HEK293 (cell line): Measurements from ENCODE around the gene LDB1.

ENCODE experiments used
- CTCF ChIA-PET: fragments of 350-600 bp; formaldehyde crosslinking; extraction: SDS; loops from one replicate; lab custom pipeline; 2021; ENCODE audit warnings: antibody characterized with exemption; lab: Yijun Ruan, JAX
- POLR2A ChIA-PET: fragments of 300-600 bp; formaldehyde crosslinking; extraction: SDS; loops from one replicate; lab custom pipeline; 2020; ENCODE audit warnings: antibody characterized with exemption, inconsistent platforms; lab: Yijun Ruan, JAX
- H3K27ac ChIP-seq: fragments of 200-500 bp; sonication (Bioruptor generic); 2 replicates; pipeline ENCODE4 v1.5.1; 2014; ENCODE audit warnings: low read depth, low read length, control low read depth, inconsistent platforms; ENCODE audit errors: extremely low read depth
- H3K36me3 ChIP-seq, 2 experiments: fragments of 200-500 bp in 1 of 2; sonication (Bioruptor generic) in 1 of 2; 1 replicate in 1 of 2; 2 replicates in 1 of 2; pipeline ENCODE4 v1.5.1; 2014 to 2017; ENCODE audit warnings: inconsistent platforms in 2 of 2, low read length in 2 of 2; ENCODE audit not compliant: control insufficient read depth in 2 of 2, insufficient read depth in 1 of 2
- H3K4me1 ChIP-seq: fragments of 200-500 bp; sonication (Bioruptor generic); 2 replicates; pipeline ENCODE4 v1.5.1; 2014; ENCODE audit warnings: mild to moderate bottlenecking, low read length, inconsistent platforms; ENCODE audit not compliant: control insufficient read depth, insufficient read depth
- H3K4me3 ChIP-seq: 2 replicates; pipeline ENCODE4 v1.5.1; 2011; ENCODE audit warnings: low read depth, mild to moderate bottlenecking, control low read depth, low read length, moderate library complexity
- H3K9me3 ChIP-seq: fragments of 200-500 bp; sonication (Bioruptor generic); 2 replicates; pipeline ENCODE4 v1.5.1; 2014; ENCODE audit warnings: low read depth, low read length, inconsistent platforms; ENCODE audit not compliant: control insufficient read depth, insufficient read depth
- KLF1 ChIP-seq: fragments of 450-650 bp; formaldehyde crosslinking; IDR thresholded peaks from 2 replicates; pipeline ENCODE4 v1.5.1; 2016; ENCODE audit warnings: missing biosample characterization, missing genetic modification characterization
- TCF7L2 ChIP-seq: IDR thresholded peaks from 2 replicates; pipeline ENCODE4 v1.6.1; 2011; ENCODE audit warnings: low read depth, mild to moderate bottlenecking, inconsistent platforms, low read length, moderate library complexity, borderline replicate concordance
- ZBTB20 ChIP-seq: fragments of 450-650 bp; formaldehyde crosslinking; IDR thresholded peaks from 2 replicates; pipeline ENCODE4 v1.5.1; 2016; ENCODE audit warnings: missing biosample characterization, missing genetic modification characterization
- ZBTB7A ChIP-seq: fragments of 450-650 bp; formaldehyde crosslinking; IDR thresholded peaks from 2 replicates; pipeline ENCODE4 v1.5.1; 2016; ENCODE audit warnings: low read depth, missing biosample characterization, missing genetic modification characterization
- ZBTB8A ChIP-seq: fragments of 450-650 bp; formaldehyde crosslinking; IDR thresholded peaks from 2 replicates; pipeline ENCODE4 v1.5.1; 2016; ENCODE audit warnings: missing biosample characterization, missing genetic modification characterization
- ZNF302 ChIP-seq: fragments of 450-650 bp; formaldehyde crosslinking; IDR thresholded peaks from 2 replicates; pipeline ENCODE4 v1.5.1; 2016; ENCODE audit warnings: missing biosample characterization, missing genetic modification characterization, low read depth
- ZNF654 ChIP-seq: fragments of 450-650 bp; formaldehyde crosslinking; IDR thresholded peaks from 2 replicates; pipeline ENCODE4 v1.5.1; 2016; ENCODE audit warnings: low read depth, missing biosample characterization, missing genetic modification characterization
- ZNF830 ChIP-seq: fragments of 450-650 bp; IDR thresholded peaks from 2 replicates; pipeline ENCODE4 v1.5.0; 2018; ENCODE audit warnings: missing biosample characterization, missing genetic modification characterization, low read depth, mild to moderate bottlenecking, moderate library complexity
- TF ChIP-seq, protein P1 (sequence below): fragments of 450-650 bp; formaldehyde crosslinking; IDR thresholded peaks from 2 replicates; pipeline ENCODE4 v1.5.1; 2016; ENCODE audit warnings: missing biosample characterization, missing genetic modification characterization
- TF ChIP-seq, protein P2 (sequence below): fragments of 450-650 bp; formaldehyde crosslinking; IDR thresholded peaks from 2 replicates; pipeline ENCODE4 v1.5.1; 2017; ENCODE audit warnings: missing biosample characterization, missing genetic modification characterization
- TF ChIP-seq, protein P3 (sequence below): fragments of 450-650 bp; formaldehyde crosslinking; IDR thresholded peaks from 2 replicates; pipeline ENCODE4 v1.5.1; 2016; ENCODE audit warnings: missing biosample characterization, missing genetic modification characterization
- TF ChIP-seq, protein P4 (sequence below): fragments of 450-650 bp; formaldehyde crosslinking; IDR thresholded peaks from 2 replicates; pipeline ENCODE4 v1.5.1; 2016; ENCODE audit warnings: missing biosample characterization, missing genetic modification characterization, borderline replicate concordance
- TF ChIP-seq, protein P5 (sequence below): fragments of 450-650 bp; formaldehyde crosslinking; IDR thresholded peaks from 2 replicates; pipeline ENCODE4 v1.5.1; 2016; ENCODE audit warnings: missing biosample characterization, missing genetic modification characterization
- TF ChIP-seq, protein P6 (sequence below): fragments of 450-650 bp; formaldehyde crosslinking; IDR thresholded peaks from 2 replicates; pipeline ENCODE4 v1.5.1; 2017; ENCODE audit warnings: missing biosample characterization, missing genetic modification characterization

Gene LDB1

DNA sequence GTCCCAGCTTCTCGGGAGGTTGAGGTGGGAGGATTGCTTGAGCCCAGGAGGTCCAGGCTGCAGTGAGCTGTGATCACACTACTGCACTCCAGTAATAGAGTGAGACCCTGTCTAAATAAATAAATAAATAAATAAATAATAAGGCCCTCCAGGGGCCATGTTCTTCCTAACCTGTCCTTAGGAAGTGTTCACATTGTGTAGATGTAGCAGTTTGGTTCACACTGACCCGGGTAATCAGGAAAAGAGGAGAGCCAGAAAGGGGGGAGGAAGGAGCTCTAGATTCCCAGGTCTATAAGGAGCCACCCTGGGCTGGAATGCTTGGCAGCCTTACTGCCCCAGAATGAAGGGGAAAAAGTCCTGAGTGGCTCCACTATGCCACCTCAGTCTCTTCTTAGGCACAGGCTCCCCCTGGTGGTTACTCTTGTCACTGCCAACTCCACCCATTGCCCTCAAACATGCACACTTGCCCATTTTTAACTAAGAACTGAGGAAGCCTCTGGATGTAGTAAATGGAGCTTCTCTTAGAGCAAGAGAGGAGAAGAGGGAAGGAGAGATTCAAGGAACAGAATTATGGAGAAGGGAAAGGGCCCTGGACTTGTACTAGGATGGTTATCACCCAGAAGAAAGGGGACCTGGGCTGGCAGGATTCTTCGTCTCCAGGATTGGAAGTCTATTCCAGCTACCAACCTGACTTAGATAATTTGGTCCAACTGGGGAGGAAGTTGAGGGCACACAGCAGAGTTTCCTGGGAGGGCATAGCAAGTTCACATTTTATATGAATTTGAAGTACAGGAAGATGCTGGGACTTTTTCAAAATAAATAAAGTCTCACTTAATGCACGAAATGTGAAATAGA is 47.3 kb downstream of the LDB1 start (continued):
- TF ChIP-seq, protein P1, sequence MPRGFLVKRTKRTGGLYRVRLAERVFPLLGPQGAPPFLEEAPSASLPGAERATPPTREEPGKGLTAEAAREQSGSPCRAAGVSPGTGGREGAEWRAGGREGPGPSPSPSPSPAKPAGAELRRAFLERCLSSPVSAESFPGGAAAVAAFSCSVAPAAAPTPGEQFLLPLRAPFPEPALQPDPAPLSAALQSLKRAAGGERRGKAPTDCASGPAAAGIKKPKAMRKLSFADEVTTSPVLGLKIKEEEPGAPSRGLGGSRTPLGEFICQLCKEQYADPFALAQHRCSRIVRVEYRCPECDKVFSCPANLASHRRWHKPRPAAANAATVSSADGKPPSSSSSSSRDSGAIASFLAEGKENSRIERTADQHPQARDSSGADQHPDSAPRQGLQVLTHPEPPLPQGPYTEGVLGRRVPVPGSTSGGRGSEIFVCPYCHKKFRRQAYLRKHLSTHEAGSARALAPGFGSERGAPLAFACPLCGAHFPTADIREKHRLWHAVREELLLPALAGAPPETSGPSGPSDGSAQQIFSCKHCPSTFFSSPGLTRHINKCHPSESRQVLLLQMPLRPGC (tag by site-specific recombination), result no peak
- peak; percentile 63 for TF ChIP-seq KLF1 (tag by site-specific recombination)
- TF ChIP-seq, protein P2, sequence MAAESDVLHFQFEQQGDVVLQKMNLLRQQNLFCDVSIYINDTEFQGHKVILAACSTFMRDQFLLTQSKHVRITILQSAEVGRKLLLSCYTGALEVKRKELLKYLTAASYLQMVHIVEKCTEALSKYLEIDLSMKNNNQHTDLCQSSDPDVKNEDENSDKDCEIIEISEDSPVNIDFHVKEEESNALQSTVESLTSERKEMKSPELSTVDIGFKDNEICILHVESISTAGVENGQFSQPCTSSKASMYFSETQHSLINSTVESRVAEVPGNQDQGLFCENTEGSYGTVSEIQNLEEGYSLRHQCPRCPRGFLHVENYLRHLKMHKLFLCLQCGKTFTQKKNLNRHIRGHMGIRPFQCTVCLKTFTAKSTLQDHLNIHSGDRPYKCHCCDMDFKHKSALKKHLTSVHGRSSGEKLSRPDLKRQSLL (tag by site-specific recombination), result peak; percentile 53
- TF ChIP-seq ZBTB7A (tag by site-specific recombination), result no peak
- 0 out of 2 replicates have a peak, but pooled peaks have one; percentile 15 for TF ChIP-seq ZBTB8A (tag by site-specific recombination)
- TF ChIP-seq, protein P3, sequence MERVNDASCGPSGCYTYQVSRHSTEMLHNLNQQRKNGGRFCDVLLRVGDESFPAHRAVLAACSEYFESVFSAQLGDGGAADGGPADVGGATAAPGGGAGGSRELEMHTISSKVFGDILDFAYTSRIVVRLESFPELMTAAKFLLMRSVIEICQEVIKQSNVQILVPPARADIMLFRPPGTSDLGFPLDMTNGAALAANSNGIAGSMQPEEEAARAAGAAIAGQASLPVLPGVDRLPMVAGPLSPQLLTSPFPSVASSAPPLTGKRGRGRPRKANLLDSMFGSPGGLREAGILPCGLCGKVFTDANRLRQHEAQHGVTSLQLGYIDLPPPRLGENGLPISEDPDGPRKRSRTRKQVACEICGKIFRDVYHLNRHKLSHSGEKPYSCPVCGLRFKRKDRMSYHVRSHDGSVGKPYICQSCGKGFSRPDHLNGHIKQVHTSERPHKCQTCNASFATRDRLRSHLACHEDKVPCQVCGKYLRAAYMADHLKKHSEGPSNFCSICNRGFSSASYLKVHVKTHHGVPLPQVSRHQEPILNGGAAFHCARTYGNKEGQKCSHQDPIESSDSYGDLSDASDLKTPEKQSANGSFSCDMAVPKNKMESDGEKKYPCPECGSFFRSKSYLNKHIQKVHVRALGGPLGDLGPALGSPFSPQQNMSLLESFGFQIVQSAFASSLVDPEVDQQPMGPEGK (tag by site-specific recombination), result peak; percentile 32; the same call in 1 of the 2 replicates
- no peak for TF ChIP-seq ZBTB20 (tag by site-specific recombination)
- TF ChIP-seq ZNF654 (tag by site-specific recombination), result peak; percentile 90
- no peak for TF ChIP-seq TCF7L2

DNA sequence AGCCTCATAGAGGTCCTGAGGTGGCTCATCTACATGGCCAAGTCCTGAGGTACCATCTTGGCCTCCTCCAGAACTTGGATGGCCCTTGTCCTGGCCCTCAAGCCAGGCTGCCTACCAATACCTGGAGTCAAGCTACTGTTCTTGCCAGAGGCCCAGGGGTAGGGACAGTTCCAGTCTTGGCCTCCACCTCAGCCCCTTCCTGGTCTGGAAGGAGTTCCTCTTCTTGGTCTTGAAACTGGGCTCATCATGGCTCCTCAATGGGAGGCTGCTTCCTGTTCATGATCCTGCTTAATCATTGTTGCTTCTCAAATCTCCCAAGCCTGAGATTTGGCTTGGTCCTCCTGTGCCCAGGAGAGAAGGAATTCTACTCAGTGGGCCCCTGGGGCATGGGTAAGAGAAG is 51.1 kb downstream of the LDB1 start:
- H3K36me3 ChIP-seq, result peaks cover 0 to 21% of the 10 kb centered on the region in 2 experiments; a peak in 2 of 3 replicates
- POLR2A ChIA-PET, result interaction anchor here (0.6 to 1.9 kb wide), 6 partner anchors 10 to 197 kb away, joined by 3 to 9 read pairs (median 6); partner anchors contain the start of gene ARMH3
- H3K4me3 ChIP-seq, result no peak overlapping the region
- TF ChIP-seq, protein P4, sequence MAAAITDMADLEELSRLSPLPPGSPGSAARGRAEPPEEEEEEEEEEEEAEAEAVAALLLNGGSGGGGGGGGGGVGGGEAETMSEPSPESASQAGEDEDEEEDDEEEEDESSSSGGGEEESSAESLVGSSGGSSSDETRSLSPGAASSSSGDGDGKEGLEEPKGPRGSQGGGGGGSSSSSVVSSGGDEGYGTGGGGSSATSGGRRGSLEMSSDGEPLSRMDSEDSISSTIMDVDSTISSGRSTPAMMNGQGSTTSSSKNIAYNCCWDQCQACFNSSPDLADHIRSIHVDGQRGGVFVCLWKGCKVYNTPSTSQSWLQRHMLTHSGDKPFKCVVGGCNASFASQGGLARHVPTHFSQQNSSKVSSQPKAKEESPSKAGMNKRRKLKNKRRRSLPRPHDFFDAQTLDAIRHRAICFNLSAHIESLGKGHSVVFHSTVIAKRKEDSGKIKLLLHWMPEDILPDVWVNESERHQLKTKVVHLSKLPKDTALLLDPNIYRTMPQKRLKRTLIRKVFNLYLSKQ (tag by site-specific recombination), result no peak
- TF ChIP-seq, protein P5, sequence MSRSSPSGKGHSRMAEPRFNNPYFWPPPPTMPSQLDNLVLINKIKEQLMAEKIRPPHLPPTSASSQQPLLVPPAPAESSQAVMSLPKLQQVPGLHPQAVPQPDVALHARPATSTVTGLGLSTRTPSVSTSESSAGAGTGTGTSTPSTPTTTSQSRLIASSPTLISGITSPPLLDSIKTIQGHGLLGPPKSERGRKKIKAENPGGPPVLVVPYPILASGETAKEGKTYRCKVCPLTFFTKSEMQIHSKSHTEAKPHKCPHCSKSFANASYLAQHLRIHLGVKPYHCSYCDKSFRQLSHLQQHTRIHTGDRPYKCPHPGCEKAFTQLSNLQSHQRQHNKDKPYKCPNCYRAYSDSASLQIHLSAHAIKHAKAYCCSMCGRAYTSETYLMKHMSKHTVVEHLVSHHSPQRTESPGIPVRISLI (tag by site-specific recombination), result no peak
- TF ChIP-seq, protein P6, sequence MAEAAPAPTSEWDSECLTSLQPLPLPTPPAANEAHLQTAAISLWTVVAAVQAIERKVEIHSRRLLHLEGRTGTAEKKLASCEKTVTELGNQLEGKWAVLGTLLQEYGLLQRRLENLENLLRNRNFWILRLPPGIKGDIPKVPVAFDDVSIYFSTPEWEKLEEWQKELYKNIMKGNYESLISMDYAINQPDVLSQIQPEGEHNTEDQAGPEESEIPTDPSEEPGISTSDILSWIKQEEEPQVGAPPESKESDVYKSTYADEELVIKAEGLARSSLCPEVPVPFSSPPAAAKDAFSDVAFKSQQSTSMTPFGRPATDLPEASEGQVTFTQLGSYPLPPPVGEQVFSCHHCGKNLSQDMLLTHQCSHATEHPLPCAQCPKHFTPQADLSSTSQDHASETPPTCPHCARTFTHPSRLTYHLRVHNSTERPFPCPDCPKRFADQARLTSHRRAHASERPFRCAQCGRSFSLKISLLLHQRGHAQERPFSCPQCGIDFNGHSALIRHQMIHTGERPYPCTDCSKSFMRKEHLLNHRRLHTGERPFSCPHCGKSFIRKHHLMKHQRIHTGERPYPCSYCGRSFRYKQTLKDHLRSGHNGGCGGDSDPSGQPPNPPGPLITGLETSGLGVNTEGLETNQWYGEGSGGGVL (tag by site-specific recombination), result no peak
- TF ChIP-seq ZNF302 (tag by site-specific recombination) (no peak), ZNF830 (tag by site-specific recombination) (no peak)
- TF ChIP-seq, all 188 proteins: peak for 0
- H3K9me3 ChIP-seq, result no peaks in the 10 kb centered on the region
- no peak overlapping the region for H3K27ac ChIP-seq
- CTCF ChIA-PET, result interaction anchor here (0.6 to 3.6 kb wide), 6 partner anchors 32 to 811 kb away, joined by 3 to 16 read pairs (median 7); no protein-coding TSS in a partner anchor
- H3K4me1 ChIP-seq, result peaks cover 8% of the 10 kb centered on the region
